ENCODE data around the gene MYO7A. TPM values are rescaled to one million over a fixed set of nuclear protein-coding genes. Genes with fewer than 3 reads are reported as not detected.

MYO7A gene
- total and polyA plus RNA-seq, 3 experiments from 2014 or later = 0.06 to 0.31 (median 0.20) TPM

GRCh38 chr11:77187776-77188632 is 60.0 kb downstream of the MYO7A start:
- CTCF ChIA-PET = interaction anchor here (0.7 to 6.5 kb wide), 12 partner anchors 9 to 143 kb away, joined by 3 to 108 read pairs (median 3); partner anchors contain the start of gene MYO7A
- POLR2A ChIA-PET = no interaction called here
- peaks cover 0 to 2% of the 10 kb centered on the region in 2 donors for H3K27me3 Mint-ChIP-seq

DNA sequence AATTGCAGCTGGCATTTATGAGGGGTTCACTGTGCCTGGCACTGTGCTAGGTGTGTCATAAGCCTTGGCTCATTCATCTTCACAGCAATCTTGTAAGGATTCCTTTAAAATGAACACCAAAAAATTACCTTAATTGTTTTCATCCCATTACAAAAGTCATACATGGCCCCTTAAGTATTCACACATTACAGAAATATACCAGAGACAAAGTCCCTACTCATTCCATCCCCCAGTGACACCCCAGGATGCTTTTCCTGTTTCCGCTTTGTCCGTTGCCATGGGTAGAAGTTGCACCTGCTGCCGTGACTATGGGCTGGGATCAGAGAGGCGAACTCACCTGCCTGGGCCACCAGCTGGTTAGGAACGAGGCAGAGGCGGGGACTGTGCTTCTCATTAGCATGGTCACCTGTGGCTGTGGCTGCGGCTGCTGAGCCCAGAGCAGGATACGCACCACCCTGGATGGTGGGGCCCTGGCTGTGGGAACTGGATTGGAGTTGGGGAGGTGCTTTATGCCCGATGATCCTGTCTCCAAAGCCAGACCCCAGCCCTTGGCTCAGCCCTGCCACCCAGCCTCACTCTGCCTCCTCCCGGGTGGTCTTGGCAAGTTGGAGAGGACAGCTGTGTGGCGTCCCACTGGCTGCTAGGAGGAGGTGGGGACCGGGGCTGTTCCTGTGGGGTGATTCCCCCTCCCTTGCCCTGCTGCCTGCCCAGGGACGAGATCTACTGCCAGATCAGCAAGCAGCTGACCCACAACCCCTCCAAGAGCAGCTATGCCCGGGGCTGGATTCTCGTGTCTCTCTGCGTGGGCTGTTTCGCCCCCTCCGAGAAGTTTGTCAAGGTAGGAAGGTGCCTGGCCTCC is 60.8 kb downstream of the MYO7A start:
- ChIA-PET POLR2A (no interaction called here), CTCF (interaction anchor here (0.7 to 6.5 kb wide), 7 partner anchors 13 to 98 kb away, joined by 3 to 108 read pairs (median 4); partner anchors contain the start of gene MYO7A)
- Histone ChIP-seq H3K27me3 (ENCODE audit: insufficient read depth, low read length, poor library complexity, severe bottlenecking) (no peaks in the 10 kb centered on the region), H3K9me3 (ENCODE audit: low read length) (no peaks in the 10 kb centered on the region), H3K36me3 (ENCODE audit: insufficient read depth, low read length) (no peaks in the 10 kb centered on the region), H3K27ac (ENCODE audit: low read depth, low read length) (no peak overlapping the region), H3K4me3 (ENCODE audit: low read length) (no peak overlapping the region), H3K4me1 (ENCODE audit: insufficient read depth, low read length) (no peaks in the 10 kb centered on the region)
- no peak overlapping the region for H3K4me3 Mint-ChIP-seq
- peaks cover 0 to 8% (median 4%) of the 10 kb centered on the region in 3 donors for H3K4me1 Mint-ChIP-seq
- no peaks in the 10 kb centered on the region for H3K27me3 Mint-ChIP-seq
- H3K9me3 Mint-ChIP-seq = no peaks in the 10 kb centered on the region
- H3K27ac Mint-ChIP-seq = no peak overlapping the region
- no peak for DNase-seq
- H3K36me3 Mint-ChIP-seq = no peaks in the 10 kb centered on the region

More at GRCh38 chr11:77187776-77188632, 60.0 kb downstream of the MYO7A start:
- Mint-ChIP-seq H3K27ac (no peak overlapping the region), H3K9me3 (no peaks in the 10 kb centered on the region), H3K4me3 (no peak overlapping the region), H3K4me1 (peaks cover 0 to 8% (median 4%) of the 10 kb centered on the region in 3 donors), H3K36me3 (no peaks in the 10 kb centered on the region)
- Histone ChIP-seq H3K4me3 (ENCODE audit: low read length) (no peak overlapping the region), H3K27me3 (ENCODE audit: insufficient read depth, low read length, poor library complexity, severe bottlenecking) (no peaks in the 10 kb centered on the region), H3K4me1 (ENCODE audit: insufficient read depth, low read length) (no peaks in the 10 kb centered on the region), H3K36me3 (ENCODE audit: insufficient read depth, low read length) (no peaks in the 10 kb centered on the region), H3K9me3 (ENCODE audit: low read length) (no peaks in the 10 kb centered on the region), H3K27ac (ENCODE audit: low read depth, low read length) (no peak overlapping the region)
- peak; percentile 48 to 74 (median 54) for DNase-seq

GRCh38 chr11:77189588-77190210 is 61.7 kb downstream of the MYO7A start:
- Histone ChIP-seq H3K27me3 (ENCODE audit: insufficient read depth, low read length, poor library complexity, severe bottlenecking) (no peaks in the 10 kb centered on the region), H3K36me3 (ENCODE audit: insufficient read depth, low read length) (no peaks in the 10 kb centered on the region), H3K9me3 (ENCODE audit: low read length) (no peaks in the 10 kb centered on the region), H3K4me1 (ENCODE audit: insufficient read depth, low read length) (no peaks in the 10 kb centered on the region), H3K4me3 (ENCODE audit: low read length) (no peak overlapping the region), H3K27ac (ENCODE audit: low read depth, low read length) (no peak overlapping the region)
- ChIA-PET CTCF (interaction anchor here (0.9 to 6.5 kb wide), 3 partner anchors 15 to 94 kb away, joined by 3 to 108 read pairs (median 4); partner anchors contain the start of gene MYO7A), POLR2A (no interaction called here)
- Mint-ChIP-seq H3K36me3 (no peaks in the 10 kb centered on the region), H3K9me3 (no peaks in the 10 kb centered on the region), H3K4me1 (peaks cover 0 to 8% (median 4%) of the 10 kb centered on the region in 3 donors), H3K27me3 (no peaks in the 10 kb centered on the region), H3K4me3 (no peak overlapping the region), H3K27ac (no peak overlapping the region)
- no peak for DNase-seq

GRCh38 chr11:77190331-77191075 is 62.5 kb downstream of the MYO7A start:
- no peaks in the 10 kb centered on the region for H3K36me3 Mint-ChIP-seq
- H3K9me3 Mint-ChIP-seq = no peaks in the 10 kb centered on the region
- Histone ChIP-seq H3K36me3 (ENCODE audit: insufficient read depth, low read length) (no peaks in the 10 kb centered on the region), H3K4me1 (ENCODE audit: insufficient read depth, low read length) (no peaks in the 10 kb centered on the region), H3K9me3 (ENCODE audit: low read length) (no peaks in the 10 kb centered on the region), H3K27me3 (ENCODE audit: insufficient read depth, low read length, poor library complexity, severe bottlenecking) (no peaks in the 10 kb centered on the region), H3K27ac (ENCODE audit: low read depth, low read length) (no peak overlapping the region), H3K4me3 (ENCODE audit: low read length) (no peak overlapping the region)
- ChIA-PET CTCF (interaction anchor here (6.5 kb wide), 1 partner anchor 62 kb away, joined by 108 read pairs; the partner anchor contains the start of gene MYO7A), POLR2A (no interaction called here)
- DNase-seq = no peak
- no peak overlapping the region for H3K27ac Mint-ChIP-seq
- no peak overlapping the region for H3K4me3 Mint-ChIP-seq
- H3K4me1 Mint-ChIP-seq = peaks cover 0 to 8% (median 4%) of the 10 kb centered on the region in 3 donors
- no peaks in the 10 kb centered on the region for H3K27me3 Mint-ChIP-seq

DNA sequence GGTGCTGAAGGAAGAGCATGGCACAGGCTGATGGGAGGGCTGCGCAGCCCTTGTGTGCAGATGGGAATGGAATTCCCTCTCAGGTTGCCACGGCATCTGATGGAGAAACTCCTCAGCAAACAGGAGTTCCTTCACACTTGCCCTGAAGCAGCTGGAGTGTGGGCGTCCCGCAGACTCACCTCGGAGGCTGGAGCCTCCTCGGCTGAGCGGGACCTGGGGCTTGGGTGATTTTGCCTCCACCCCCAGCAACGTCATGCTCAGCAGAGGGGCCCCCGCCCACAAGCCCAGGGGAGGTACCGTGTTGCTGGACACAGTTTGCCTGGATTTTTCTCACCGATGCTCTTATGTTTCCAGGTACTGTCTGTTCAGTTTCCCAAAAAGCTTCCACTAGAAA is 63.4 kb downstream of the MYO7A start:
- Mint-ChIP-seq H3K27me3 (no peaks in the 10 kb centered on the region), H3K27ac (no peak overlapping the region), H3K36me3 (no peaks in the 10 kb centered on the region), H3K4me3 (no peak overlapping the region), H3K9me3 (no peaks in the 10 kb centered on the region), H3K4me1 (peaks cover 0 to 8% (median 4%) of the 10 kb centered on the region in 3 donors)
- no peak overlapping the region for H3K27ac ChIP-seq (ENCODE audit: low read depth, low read length)
- H3K36me3 ChIP-seq (ENCODE audit: insufficient read depth, low read length) = no peaks in the 10 kb centered on the region
- no peaks in the 10 kb centered on the region for H3K9me3 ChIP-seq (ENCODE audit: low read length)
- CTCF ChIA-PET = interaction anchor here (6.5 kb wide), 1 partner anchor 63 kb away, joined by 108 read pairs; the partner anchor contains the start of gene MYO7A
- POLR2A ChIA-PET = no interaction called here
- no peak for DNase-seq
- no peaks in the 10 kb centered on the region for H3K4me1 ChIP-seq (ENCODE audit: insufficient read depth, low read length)
- no peak overlapping the region for H3K4me3 ChIP-seq (ENCODE audit: low read length)
- H3K27me3 ChIP-seq (ENCODE audit: insufficient read depth, low read length, poor library complexity, severe bottlenecking) = no peaks in the 10 kb centered on the region

DNA sequence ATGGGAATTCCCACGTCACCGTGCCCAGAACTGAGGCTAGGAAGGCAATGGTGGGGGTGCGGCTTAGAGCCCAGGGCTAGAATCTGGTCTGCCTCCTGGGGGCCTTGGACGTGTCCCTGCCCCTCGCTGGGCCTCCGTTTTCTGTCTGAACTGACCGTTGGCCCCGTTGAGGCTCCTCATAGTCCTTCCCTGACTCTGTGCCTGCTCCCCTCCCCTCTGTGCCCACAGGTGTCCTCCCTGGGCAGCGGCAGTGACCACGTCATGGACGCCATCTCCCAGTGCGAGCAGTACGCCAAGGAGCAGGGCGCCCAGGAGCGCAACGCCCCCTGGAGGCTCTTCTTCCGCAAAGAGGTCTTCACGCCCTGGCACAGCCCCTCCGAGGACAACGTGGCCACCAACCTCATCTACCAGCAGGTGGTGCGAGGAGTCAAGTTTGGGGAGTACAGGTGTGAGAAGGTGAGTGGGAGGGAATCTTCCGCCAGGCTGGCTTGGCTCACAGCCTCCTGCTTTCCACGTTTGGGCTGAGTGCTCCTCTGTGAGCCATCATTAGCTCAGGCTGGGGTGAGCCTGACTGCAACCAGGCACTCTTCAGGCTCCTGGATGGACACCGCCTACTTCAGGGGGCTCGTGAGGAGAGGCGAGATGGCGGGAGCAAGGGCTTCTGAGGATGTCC is 63.9 kb downstream of the MYO7A start:
- peak in 3 of 5 donors; percentile 9 to 61 (median 49) for DNase-seq
- Mint-ChIP-seq H3K4me1 (peaks cover 0 to 4% (median 3%) of the 10 kb centered on the region in 3 donors), H3K36me3 (no peaks in the 10 kb centered on the region), H3K9me3 (no peaks in the 10 kb centered on the region), H3K4me3 (no peak overlapping the region), H3K27ac (no peak overlapping the region), H3K27me3 (no peaks in the 10 kb centered on the region)
- Histone ChIP-seq H3K4me1 (ENCODE audit: insufficient read depth, low read length) (no peaks in the 10 kb centered on the region), H3K9me3 (ENCODE audit: low read length) (no peaks in the 10 kb centered on the region), H3K4me3 (ENCODE audit: low read length) (no peak overlapping the region), H3K36me3 (ENCODE audit: insufficient read depth, low read length) (no peaks in the 10 kb centered on the region), H3K27me3 (ENCODE audit: insufficient read depth, low read length, poor library complexity, severe bottlenecking) (no peaks in the 10 kb centered on the region), H3K27ac (ENCODE audit: low read depth, low read length) (no peak overlapping the region)
- CTCF ChIA-PET = no interaction called here
- POLR2A ChIA-PET = no interaction called here

DNA sequence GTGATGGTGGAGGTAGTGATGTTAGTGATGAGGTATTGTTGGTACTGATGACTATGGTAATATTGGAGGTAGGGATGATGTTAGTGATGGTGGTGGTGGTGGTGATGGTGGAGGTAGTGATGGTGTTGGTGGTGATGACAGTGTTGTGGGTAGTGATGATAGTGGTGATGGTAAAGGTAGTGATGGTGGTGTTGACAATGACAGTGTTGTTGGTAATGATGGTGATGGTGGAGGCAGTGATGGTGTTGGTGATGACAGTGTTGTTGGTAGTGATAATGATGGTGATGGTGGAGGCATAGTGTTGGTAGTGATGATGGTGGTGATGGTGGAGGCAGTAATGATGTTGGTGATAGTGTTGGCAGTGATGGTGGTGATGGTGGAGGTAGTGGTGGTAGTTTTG is 65.1 kb downstream of the MYO7A start:
- ChIA-PET POLR2A (no interaction called here), CTCF (no interaction called here)
- Mint-ChIP-seq H3K27ac (no peak overlapping the region), H3K36me3 (no peaks in the 10 kb centered on the region), H3K4me3 (no peak overlapping the region), H3K4me1 (peaks cover 0 to 3% (median 0%) of the 10 kb centered on the region in 3 donors), H3K9me3 (no peaks in the 10 kb centered on the region), H3K27me3 (no peaks in the 10 kb centered on the region)
- Histone ChIP-seq H3K4me1 (ENCODE audit: insufficient read depth, low read length) (no peaks in the 10 kb centered on the region), H3K4me3 (ENCODE audit: low read length) (no peak overlapping the region), H3K9me3 (ENCODE audit: low read length) (no peaks in the 10 kb centered on the region), H3K27me3 (ENCODE audit: insufficient read depth, low read length, poor library complexity, severe bottlenecking) (no peaks in the 10 kb centered on the region), H3K27ac (ENCODE audit: low read depth, low read length) (no peak overlapping the region), H3K36me3 (ENCODE audit: insufficient read depth, low read length) (no peaks in the 10 kb centered on the region)
- no peak for DNase-seq

Measured in CD8-positive, alpha-beta memory T cell (primary cell).